NCI-H187 (cell line): ENCODE measurements around the gene LZTS3.
"Not testable (repeated sequence)": the region's sequence is repeated elsewhere in the genome, so short reads cannot be mapped to it uniquely, and the experiment has no call there.

Experiments used
- DNase-seq, 2 experiments: peaks; one replicate each; lab custom pipeline; 2025; lab: John Stamatoyannopoulos, UW

LZTS3 gene

GRCh38 chr20:3172933-3173609, at the start of gene LZTS3:
Gene LZTS3, minus strand, starts transcription at chr20:3173549. Its CDS starts 6,386 bp downstream, at chr20:3167163.
- DNase-seq, result peak; percentile 40 to 67

GRCh38 chr20:3221398-3222226, 48.3 kb upstream of the LZTS3 start:
- DNase-seq, result no peak

- peak in 1 of 2 experiments; percentile 59 for DNase-seq
Measured at GRCh38 chr20:3218307-3218988, 45.1 kb upstream of the LZTS3 start.

GRCh38 chr20:3215359-3215917, 42.1 kb upstream of the LZTS3 start:
- DNase-seq, result not testable (repeated sequence)

GRCh38 chr20:3213226-3213625, 39.9 kb upstream of the LZTS3 start:
- no peak for DNase-seq

GRCh38 chr20:3210346-3210745, 37.0 kb upstream of the LZTS3 start:
- no peak for DNase-seq

- no peak for DNase-seq
Measured at GRCh38 chr20:3209946-3210317, 36.6 kb upstream of the LZTS3 start.

- DNase-seq, result peak; percentile 21 to 32
Measured at GRCh38 chr20:3209257-3209945, 36.1 kb upstream of the LZTS3 start, which contains the start of gene ITPA. Gene ITPA, plus strand, starts transcription at chr20:3209498. Its CDS starts 54 bp downstream, at chr20:3209552.

GRCh38 chr20:3208786-3209256, 35.5 kb upstream of the LZTS3 start:
- no peak for DNase-seq

- DNase-seq, result peak; percentile 77 to 97
Measured at GRCh38 chr20:3204124-3204794, 30.9 kb upstream of the LZTS3 start, which contains the start of gene DDRGK1. Gene DDRGK1, minus strand, starts transcription at chr20:3204682. Its CDS starts 55 bp downstream, at chr20:3204627.

GRCh38 chr20:3203315-3204123, 30.2 kb upstream of the LZTS3 start:
- DNase-seq, result no peak

- DNase-seq, result no peak
Measured at GRCh38 chr20:3202965-3203314, 29.6 kb upstream of the LZTS3 start.

- DNase-seq, result no peak
Measured at GRCh38 chr20:3199976-3200755, 26.8 kb upstream of the LZTS3 start.

- no peak for DNase-seq
Measured at GRCh38 chr20:3199206-3199605, 25.9 kb upstream of the LZTS3 start.

- DNase-seq, result no peak
Measured at GRCh38 chr20:3195590-3196237, 22.4 kb upstream of the LZTS3 start.

- DNase-seq, result peak in 1 of 2 experiments; percentile 15
Measured at GRCh38 chr20:3194617-3195280, 21.4 kb upstream of the LZTS3 start.

GRCh38 chr20:3193806-3194616, 20.7 kb upstream of the LZTS3 start:
- DNase-seq, result no peak
